HG02970 (cell line): Measurements from ENCODE around the gene RSRP1.

ENCODE experiments used
- ATAC-seq: cut with Tn5 transposase; IDR thresholded peaks from one replicate; pipeline ENCODE4 v1.9.1; 2021; ENCODE audit warnings: mild to moderate bottlenecking, moderate library complexity, moderate number of reproducible peaks; ENCODE audit not compliant: unreplicated experiment, low FRiP score

The RSRP1 gene

DNA sequence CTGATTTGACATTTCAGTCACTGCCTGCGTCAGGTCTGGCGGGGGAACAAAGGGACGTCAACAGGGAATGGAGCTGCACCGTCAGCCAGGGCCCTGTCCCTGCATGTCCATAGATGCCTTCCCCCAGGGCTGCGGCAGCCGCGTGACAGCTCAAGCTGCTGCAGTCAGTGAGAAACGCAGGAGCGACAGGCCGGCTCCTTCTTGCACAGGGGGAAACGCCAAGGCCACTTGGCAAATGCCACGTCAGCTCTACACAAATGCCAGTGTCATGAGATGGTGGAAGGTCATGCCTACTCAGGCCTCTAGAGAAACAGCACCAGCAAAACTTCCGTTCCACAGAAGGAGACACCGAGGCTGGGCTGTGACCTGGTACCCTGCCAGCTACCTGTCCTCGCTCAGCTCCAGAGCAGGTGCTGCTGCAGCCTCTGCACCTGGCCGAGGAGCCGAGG lies 52.7 kb downstream of the RSRP1 start:
- no peak for ATAC-seq

DNA sequence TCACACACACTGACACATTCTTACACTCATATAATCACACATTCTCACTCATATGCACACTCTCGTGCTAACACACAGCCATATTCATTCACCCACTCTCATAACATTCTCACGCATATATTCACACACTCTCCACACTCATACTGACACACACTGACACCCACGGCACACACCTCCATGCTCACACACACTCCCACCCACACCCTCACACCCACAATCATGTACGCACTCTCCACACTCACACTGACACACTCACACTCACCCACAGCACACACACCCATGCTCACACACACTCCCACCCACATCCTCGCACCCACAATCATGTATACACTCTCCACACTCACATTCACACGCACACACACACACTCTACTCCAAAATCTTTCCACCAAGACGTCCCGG lies 53.2 kb downstream of the RSRP1 start:
- ATAC-seq = no peak

DNA sequence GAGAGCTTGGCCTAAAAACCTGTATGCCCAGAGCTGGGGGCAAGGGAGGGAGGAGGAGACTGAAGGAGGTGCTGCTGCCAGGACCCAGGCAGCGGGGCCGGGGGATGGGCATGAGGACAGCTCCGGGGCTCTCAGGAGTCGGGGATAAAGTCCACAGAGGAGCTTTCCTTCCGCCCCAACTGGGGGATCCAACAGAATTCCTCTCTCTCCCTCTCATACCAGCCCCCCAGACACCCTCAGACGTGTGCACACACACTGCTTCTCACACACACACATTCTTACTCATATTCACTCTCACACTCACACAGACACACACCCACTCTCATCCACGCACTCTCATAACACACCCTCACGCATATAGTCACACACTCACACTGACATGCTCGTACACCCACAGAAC lies 54.0 kb downstream of the RSRP1 start:
- ATAC-seq = no peak
